Left cardiac atrium (tissue), 4 donors: ENCODE results near the gene AGBL5. TPM values are rescaled to one million over a fixed set of nuclear protein-coding genes. Genes with fewer than 3 reads are reported as not detected.
A peak's percentile ranks its signal among the peaks of the same experiment; 100 is the strongest.

Experiments
- ATAC-seq, 2 donors: fragments of 200-7000 bp; cut with Tn5 transposase; one replicate each; pipeline ENCODE4 v1.9.1; 2020; ENCODE audit warnings: mild to moderate bottlenecking in 2 of 2, moderate library complexity in 2 of 2
- DNase-seq: peaks from one replicate; pipeline ENCODE4 v3.0.0-alpha.2; 2020
- intact Hi-C, 2 donors: fragments of 100-400 bp; cut with DNase I; formaldehyde crosslinking; loops; one replicate each; pipeline versions ENCODE4 v1.14.1 to v1.15.1; 2022 to 2023
- total RNA-seq, 2 donors: library from RNA; stranded (reverse); fragmentation: NEBNext Ultra II Directional; extraction: Animal tissue kit (Norgen Biotek cat#: 25700); gene quantifications; one replicate each; pipeline ENCODE4 v1.2.1, GENCODE V29; 2021
- donor health status: DM: no; HTN: yes; CAD: no.
- donor health status: DM: no; HTN: yes; CAD: no; lungs with severe emphysema.
- donor health status: DM: yes; HTN: yes; CAD: no.
- donor health status: Dilated cardiomyopathy.

Gene AGBL5
- total RNA-seq, 2 donors from 2014 or later, result 8.4 to 12.0 TPM

- no peak for ATAC-seq
- no peak for DNase-seq
- intact Hi-C loops, result loop anchor here (2.0 to 10.0 kb wide), 3 partner anchors 50 to 122 kb away; partner anchors contain the start of gene TMEM214 (in 2 of the 2)
Observed at GRCh38 chr2:27084297-27085061, 33.0 kb downstream of the AGBL5 start.

- no peak for DNase-seq
- intact Hi-C loops, result loop anchor here (2.0 to 10.0 kb wide), 3 partner anchors 50 to 122 kb away; partner anchors contain the start of gene TMEM214 (in 2 of the 2)
- no peak for ATAC-seq
Observed at GRCh38 chr2:27085062-27085672, 33.7 kb downstream of the AGBL5 start.

- DNase-seq (peak; percentile 89), ATAC-seq (peak; percentile 59 to 66)
- intact Hi-C loops, result loop anchor here (2.0 to 10.0 kb wide), 4 partner anchors 35 to 123 kb away; partner anchors contain the start of genes TMEM214 (in 2 of the 2) and AGBL5 (in 1 of the 2)
Observed at GRCh38 chr2:27085673-27086089, 34.2 kb downstream of the AGBL5 start.

GRCh38 chr2:27086090-27086723 is 34.7 kb downstream of the AGBL5 start:
- DNase-seq (peak; percentile 95), ATAC-seq (peak; percentile 91 to 93)
- intact Hi-C loops, result loop anchor here (2.0 to 10.0 kb wide), 3 partner anchors 35 to 121 kb away; partner anchors contain the start of genes TMEM214 (in 2 of the 2) and AGBL5 (in 1 of the 2)

- DNase-seq (peak; percentile 70), ATAC-seq (peak; percentile 2 to 25)
- intact Hi-C loops, result loop anchor here (2.0 to 10.0 kb wide), 3 partner anchors 36 to 122 kb away; partner anchors contain the start of genes TMEM214 (in 2 of the 2) and AGBL5 (in 1 of the 2)
Observed at GRCh38 chr2:27086724-27087593, 35.5 kb downstream of the AGBL5 start, which contains the start of gene KHK. Gene KHK, plus strand, starts transcription at chr2:27086772. Its CDS starts 488 bp downstream, at chr2:27087260.

- intact Hi-C loops, result loop anchor here (2.0 to 10.0 kb wide), 3 partner anchors 37 to 123 kb away; partner anchors contain the start of genes TMEM214 (in 2 of the 2) and AGBL5 (in 1 of the 2)
- ATAC-seq (no peak), DNase-seq (peak; percentile 10)
Observed at GRCh38 chr2:27087823-27088410, 36.4 kb downstream of the AGBL5 start.

- ATAC-seq (no peak), DNase-seq (peak; percentile 1)
- intact Hi-C loops, result loop anchor here (10.0 kb wide), 2 partner anchors 54 to 124 kb away; partner anchors contain the start of gene TMEM214 (in 2 of the 2)
Observed at GRCh38 chr2:27088634-27089033, 37.2 kb downstream of the AGBL5 start.

- peak; percentile 19 for DNase-seq
- intact Hi-C loops, result loop anchor here (10.0 kb wide), 2 partner anchors 55 to 125 kb away; partner anchors contain the start of gene TMEM214 (in 2 of the 2)
Observed at GRCh38 chr2:27089111-27089954, 37.9 kb downstream of the AGBL5 start.

GRCh38 chr2:27091746-27092695 is 40.6 kb downstream of the AGBL5 start:
- ATAC-seq (no peak), DNase-seq (no peak)
- intact Hi-C loops, result loop anchor here in 1 of 2 donors (10.0 kb wide), 1 partner anchor 193 kb away; the partner anchor contains the start of gene TRIM54

More at GRCh38 chr2:27089111-27089954, 37.9 kb downstream of the AGBL5 start:
- no peak for ATAC-seq

- ATAC-seq (no peak), DNase-seq (no peak)
- intact Hi-C loops, result loop anchor here in 1 of 2 donors (10.0 kb wide), 1 partner anchor 192 kb away; the partner anchor contains the start of gene TRIM54
Observed at GRCh38 chr2:27092696-27093429, 41.4 kb downstream of the AGBL5 start.

GRCh38 chr2:27093430-27094352 is 42.2 kb downstream of the AGBL5 start:
- intact Hi-C loops, result loop anchor here in 1 of 2 donors (10.0 kb wide), 1 partner anchor 191 kb away; the partner anchor contains the start of gene TRIM54
- ATAC-seq (no peak), DNase-seq (no peak)

GRCh38 chr2:27094353-27094984 is 43.0 kb downstream of the AGBL5 start:
- ATAC-seq, result no peak
- intact Hi-C loops, result loop anchor here in 1 of 2 donors (10.0 kb wide), 1 partner anchor 190 kb away; the partner anchor contains the start of gene TRIM54

GRCh38 chr2:27095427-27095744 is 43.9 kb downstream of the AGBL5 start:
- ATAC-seq (no peak), DNase-seq (no peak)
- intact Hi-C loops, result loop anchor here in 1 of 2 donors (5.0 to 10.0 kb wide), 2 partner anchors 97 to 189 kb away; partner anchors contain the start of gene TRIM54

More at GRCh38 chr2:27094353-27094984, 43.0 kb downstream of the AGBL5 start:
- DNase-seq, result no peak
